PC-9 (cell line): ENCODE results near the gene NIPAL3.

Source experiments
- EZH2 ChIP-seq: fragments of 200-600 bp; sonication (generic); IDR thresholded peaks from 2 replicates; pipeline ENCODE4 v1.8.0; 2017; ENCODE audit warnings: antibody characterized with exemption, low read depth
- TF ChIP-seq, protein P1 (sequence below): fragments of 200-600 bp; sonication (generic); conservative IDR thresholded peaks from 2 replicates; pipeline ENCODE4 v1.6.1; 2017; ENCODE audit warnings: mixed run types, antibody characterized with exemption, mild to moderate bottlenecking, moderate library complexity

GRCh38 chr1:24425922-24426321, 10.3 kb downstream of the NIPAL3 start:
- no peak for TF ChIP-seq EZH2
- TF ChIP-seq, protein P1, sequence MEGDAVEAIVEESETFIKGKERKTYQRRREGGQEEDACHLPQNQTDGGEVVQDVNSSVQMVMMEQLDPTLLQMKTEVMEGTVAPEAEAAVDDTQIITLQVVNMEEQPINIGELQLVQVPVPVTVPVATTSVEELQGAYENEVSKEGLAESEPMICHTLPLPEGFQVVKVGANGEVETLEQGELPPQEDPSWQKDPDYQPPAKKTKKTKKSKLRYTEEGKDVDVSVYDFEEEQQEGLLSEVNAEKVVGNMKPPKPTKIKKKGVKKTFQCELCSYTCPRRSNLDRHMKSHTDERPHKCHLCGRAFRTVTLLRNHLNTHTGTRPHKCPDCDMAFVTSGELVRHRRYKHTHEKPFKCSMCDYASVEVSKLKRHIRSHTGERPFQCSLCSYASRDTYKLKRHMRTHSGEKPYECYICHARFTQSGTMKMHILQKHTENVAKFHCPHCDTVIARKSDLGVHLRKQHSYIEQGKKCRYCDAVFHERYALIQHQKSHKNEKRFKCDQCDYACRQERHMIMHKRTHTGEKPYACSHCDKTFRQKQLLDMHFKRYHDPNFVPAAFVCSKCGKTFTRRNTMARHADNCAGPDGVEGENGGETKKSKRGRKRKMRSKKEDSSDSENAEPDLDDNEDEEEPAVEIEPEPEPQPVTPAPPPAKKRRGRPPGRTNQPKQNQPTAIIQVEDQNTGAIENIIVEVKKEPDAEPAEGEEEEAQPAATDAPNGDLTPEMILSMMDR: no peak
